ENCODE results near the gene KLKB1.
"Not testable (repeated sequence)": the region's sequence is repeated elsewhere in the genome, so short reads cannot be mapped to it uniquely, and the experiment has no call there.

KLKB1 gene

GRCh38 chr4:186265683-186266652 lies 38.7 kb downstream of the KLKB1 start, which contains the start of gene F11:
TSS of gene F11 (plus strand) at chr4:186266189. CDS start at chr4:186267137, 948 bp downstream.
- DNase-seq: no peak

- no peak for DNase-seq
These were observed 39.6 kb downstream of the KLKB1 start for GRCh38 chr4:186266729-186267456.

- DNase-seq: no peak
These were observed 43.9 kb downstream of the KLKB1 start for GRCh38 chr4:186271081-186271678.

- no peak for DNase-seq
These were observed 45.5 kb downstream of the KLKB1 start for GRCh38 chr4:186272699-186273391.

DNA sequence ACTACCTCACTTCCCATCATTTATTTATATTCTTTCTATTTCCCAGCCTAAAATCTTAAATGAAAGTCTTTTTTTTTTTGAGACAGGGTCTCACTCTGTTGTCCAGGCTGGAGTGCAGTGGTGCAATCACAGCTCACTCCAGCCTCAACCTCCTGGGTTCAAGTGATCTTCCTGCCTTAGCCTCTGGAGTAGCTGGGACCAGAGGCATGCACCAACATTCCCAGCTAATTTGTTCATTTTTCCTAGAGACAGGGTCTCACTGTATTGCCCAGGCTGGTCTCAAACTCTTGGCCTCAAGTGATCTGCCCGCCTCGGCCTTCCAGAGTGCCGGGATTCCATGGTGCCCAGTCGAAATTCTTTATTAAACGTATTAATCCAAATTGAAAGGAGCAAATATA lies 46.1 kb downstream of the KLKB1 start:
- DNase-seq: not testable (repeated sequence)

- no peak for DNase-seq
These were observed 56.0 kb downstream of the KLKB1 start for GRCh38 chr4:186283311-186283710.

DNA sequence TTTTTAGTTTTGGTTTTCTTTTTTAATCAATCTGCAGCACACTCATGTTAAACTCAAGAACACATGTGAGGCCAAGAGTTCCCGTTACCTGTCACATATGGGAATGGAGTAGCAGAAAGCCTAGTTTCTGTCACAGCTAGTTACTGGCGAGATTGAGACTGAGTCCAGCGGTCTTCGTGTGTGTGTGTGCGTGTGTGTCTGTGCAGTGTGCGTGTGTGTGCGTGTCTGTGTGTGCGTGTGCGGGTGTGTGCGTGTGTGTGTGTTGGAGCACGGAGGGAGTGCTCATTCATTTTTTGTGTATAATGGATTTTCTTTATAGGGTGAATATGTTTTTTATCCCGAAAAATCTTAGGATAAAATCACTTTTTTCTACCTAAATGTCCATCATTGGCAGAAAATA lies 57.8 kb downstream of the KLKB1 start:
- no peak for DNase-seq

DNA sequence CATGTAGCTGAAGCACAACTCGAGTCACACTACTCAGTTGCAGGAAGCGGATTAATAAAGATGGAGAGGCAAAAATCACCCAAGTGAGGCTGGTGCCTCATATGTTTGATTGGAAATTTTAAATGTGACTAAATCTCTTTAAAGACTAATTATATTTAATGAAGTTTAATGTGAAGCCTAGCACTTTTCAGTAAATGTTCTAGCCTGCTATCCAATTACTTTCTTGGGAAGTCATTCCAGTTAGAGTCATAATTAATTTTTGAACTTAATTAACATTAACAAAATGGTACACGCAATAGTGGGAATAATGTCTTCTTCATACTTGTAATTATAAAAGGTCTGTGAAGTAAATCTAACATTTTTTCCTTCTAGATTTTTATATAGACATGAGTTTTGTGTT lies 59.3 kb downstream of the KLKB1 start:
- no peak for DNase-seq

DNA sequence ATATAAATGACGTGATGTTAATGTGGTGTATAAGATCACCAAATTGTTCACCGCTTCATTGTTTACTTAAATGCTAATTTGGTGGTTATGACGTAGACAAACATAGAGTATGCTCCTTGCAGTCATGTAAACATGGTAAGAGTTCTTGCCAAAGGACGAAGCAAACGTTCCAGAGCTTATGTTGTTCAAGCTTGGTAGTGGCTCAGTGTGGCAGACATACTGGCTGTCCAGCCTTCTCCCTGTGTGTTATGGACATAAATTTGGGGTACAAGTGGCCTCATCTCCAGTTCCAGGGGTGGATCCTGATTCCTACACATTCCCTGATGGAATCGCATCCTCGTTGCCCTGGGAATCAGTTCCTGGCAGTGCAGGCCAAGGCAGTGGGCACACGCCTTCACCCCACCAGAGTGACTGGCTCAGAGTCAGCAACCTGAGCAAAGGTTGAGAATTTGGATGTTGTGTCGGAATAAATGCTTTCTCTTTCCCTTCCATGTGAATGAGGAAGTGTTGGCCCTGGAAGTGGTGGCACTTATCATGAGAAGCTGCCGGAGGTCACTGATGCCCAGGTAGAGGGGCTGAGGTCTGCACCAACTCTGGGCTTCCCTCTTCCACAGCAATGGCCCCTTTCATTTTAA lies 64.1 kb downstream of the KLKB1 start:
- DNase-seq: no peak

DNA sequence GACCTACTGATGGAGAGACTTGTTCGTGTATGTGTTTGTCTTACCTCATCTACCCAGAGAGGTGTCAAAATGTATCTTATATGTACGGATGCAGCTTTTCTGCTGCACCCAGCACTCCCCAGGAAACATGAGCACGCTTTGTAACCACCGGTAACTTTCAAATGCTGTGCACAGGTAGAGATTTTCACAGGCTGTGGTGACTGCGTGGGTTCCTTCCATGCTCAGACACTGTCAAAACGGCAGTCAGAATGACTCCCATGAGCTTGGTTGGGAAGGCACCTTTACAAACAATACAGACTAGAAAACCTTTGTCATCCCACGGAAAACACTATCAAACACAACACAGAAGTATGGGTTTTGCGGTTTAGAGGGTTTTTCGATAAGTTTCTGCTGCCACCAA lies 66.9 kb downstream of the KLKB1 start:
- DNase-seq: no peak

GRCh38 chr4:186296481-186296880 lies 69.2 kb downstream of the KLKB1 start:
- DNase-seq: no peak

DNA sequence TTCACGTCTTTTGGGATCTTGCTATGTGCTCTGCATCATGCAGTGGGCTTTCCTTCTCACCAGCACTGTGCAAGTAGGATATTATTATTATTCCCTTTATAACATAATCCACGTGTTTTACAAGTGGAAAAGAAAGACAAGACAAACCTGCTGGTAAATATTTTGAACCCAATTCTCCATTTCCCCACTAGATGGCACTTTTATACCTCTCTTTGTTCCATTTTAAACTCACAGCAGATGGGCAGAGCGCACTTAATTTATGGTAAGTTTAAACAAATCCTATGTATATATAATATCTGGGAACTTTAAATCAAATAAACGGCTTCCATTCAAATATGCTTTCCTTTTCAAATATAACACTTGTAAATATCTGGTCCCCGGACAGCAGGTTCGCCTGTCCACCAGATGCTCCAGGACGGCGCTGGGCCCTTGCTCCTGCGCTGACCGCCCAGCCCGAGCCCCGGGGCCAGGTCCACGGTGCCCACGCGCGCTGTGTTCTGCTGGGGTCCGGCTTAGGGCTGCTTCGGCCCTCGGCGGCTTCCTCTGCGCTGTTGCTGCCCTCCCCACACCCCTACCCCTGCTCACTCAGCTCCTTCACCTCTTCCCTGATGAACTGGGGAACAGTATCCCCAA lies 69.8 kb downstream of the KLKB1 start:
- DNase-seq: peak; percentile 18 to 46 (median 39)

- no peak for DNase-seq
These were observed 70.8 kb downstream of the KLKB1 start for GRCh38 chr4:186298031-186298647.

DNA sequence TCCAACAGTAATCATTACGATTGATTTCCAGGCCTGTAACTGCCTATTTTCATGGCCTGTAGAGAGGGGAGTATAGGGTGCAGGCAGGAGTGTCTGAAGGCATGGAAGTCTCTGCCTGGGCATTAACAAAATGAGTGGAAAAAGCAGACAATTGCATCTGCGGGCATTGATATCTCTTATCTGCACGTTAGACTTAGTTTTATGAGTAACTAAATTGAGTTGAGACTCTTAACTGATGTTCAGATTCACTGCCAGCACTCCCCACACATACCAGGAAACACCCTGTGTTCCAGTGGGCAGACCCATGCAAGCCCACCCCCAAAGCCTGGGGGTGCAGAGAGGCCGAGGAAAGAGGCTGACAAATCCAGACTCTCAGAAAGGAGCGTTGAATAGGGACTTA lies 72.0 kb downstream of the KLKB1 start:
- no peak for DNase-seq

- DNase-seq: no peak
These were observed 73.5 kb downstream of the KLKB1 start for GRCh38 chr4:186300659-186301390.

DNA sequence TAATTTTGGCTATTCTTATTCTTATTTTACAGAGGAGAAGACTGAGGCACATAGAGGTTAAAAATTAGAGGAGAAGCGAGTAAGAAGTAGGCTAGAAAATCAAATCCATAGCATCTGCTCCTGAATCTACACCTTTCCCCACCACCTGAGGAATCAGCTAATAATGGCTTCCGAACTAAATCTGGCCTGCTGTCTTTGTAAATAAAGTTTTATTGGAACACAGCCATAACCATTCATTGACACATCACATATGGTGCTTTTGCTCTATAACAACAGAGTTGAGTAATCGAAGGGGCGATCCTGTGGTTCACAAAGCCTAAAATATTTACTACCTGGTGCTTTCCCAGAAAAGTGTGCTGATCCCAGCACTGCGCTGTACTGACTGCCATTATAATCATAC lies 76.9 kb downstream of the KLKB1 start:
- DNase-seq: no peak

DNA sequence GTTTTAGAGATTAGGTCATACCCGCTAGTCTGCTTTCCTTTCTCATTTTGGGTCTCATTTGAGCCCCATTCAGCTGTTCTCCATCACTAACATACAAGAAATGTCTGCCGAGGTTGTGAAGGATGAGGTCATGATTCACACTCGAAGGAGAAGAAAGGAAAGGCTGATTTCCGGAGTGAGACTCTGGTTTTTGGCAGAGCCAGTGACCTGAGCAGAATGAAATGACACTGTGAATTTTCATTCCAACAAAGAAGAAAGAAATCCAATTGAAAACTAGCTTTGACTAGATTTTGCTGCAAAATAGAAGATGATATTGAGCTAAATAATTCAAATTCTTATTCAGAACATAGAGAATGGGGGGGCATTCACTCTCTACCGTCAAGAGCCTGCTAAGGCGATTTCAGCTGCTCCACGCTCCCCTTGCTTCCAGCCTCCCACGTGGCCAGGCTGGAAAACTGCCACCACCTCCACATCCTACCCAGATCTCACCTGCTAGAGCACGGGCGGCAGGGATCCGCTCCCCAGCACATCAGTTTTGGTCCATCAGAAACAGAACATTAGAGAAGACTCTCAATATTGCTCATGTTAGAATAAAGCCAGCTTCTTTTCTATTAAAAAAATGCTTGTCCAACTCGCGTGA lies 77.7 kb downstream of the KLKB1 start:
- DNase-seq: no peak

GRCh38 chr4:186307497-186307896 lies 80.2 kb downstream of the KLKB1 start:
- DNase-seq: no peak

DNA sequence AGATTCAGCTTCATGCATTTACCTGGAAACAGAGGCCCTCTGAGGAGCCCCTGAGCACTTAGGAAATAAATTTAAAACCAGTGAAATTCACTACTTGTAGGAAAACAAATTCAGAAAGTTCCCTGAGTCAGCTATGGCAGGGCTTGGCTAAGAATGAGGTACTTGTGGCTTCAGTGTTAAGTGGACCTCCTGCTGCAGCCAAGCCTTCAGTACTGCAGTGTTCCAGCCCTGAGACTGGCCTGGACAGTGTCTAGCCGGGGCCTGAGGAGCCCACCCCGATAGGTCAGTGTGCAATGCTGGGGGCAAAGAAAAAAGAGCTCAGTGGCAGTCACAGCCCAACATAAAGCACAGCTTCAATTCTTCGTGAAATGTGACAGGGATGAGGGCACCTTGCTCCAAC lies 80.6 kb downstream of the KLKB1 start:
- no peak for DNase-seq
